GM23338 (cell line): Measurements from ENCODE around the gene USP15.

Experiments
- EZH2 ChIP-seq: fragments of 200-600 bp; sonication (generic); IDR thresholded peaks from one replicate; pipeline ENCODE4 v1.8.0; 2017; ENCODE audit warnings: antibody characterized with exemption, mild to moderate bottlenecking, low read depth; ENCODE audit not compliant: unreplicated experiment
- EZH2phosphoT487 ChIP-seq: fragments of 200-600 bp; sonication (generic); IDR thresholded peaks from one replicate; pipeline ENCODE4 v1.8.1; 2018; ENCODE audit warnings: antibody characterized with exemption; ENCODE audit not compliant: unreplicated experiment
- POLR2AphosphoS5 ChIP-seq: IDR thresholded peaks from 2 replicates; pipeline ENCODE4 v1.6.1; 2016; ENCODE audit warnings: antibody characterized with exemption, low read depth
- STAT1 ChIP-seq: IDR thresholded peaks from one replicate; pipeline ENCODE4 v1.6.1; 2016; ENCODE audit warnings: antibody characterized with exemption; ENCODE audit not compliant: unreplicated experiment
- ZNF114 ChIP-seq: fragments of 250-450 bp; sonication (Bioruptor Pico); IDR thresholded peaks from 2 replicates; pipeline ENCODE4 v1.5.0; 2020; ENCODE audit warnings: mild to moderate bottlenecking, moderate library complexity
- ZNF331 ChIP-seq: fragments of 250-450 bp; sonication (Bioruptor Pico); IDR thresholded peaks from 2 replicates; pipeline ENCODE4 v1.5.0; 2020; ENCODE audit warnings: low read depth, mild to moderate bottlenecking, moderate library complexity
- TF ChIP-seq, protein P1 (sequence below), 2 experiments: fragments of 200-600 bp in 1 of 2; sonication (generic) in 1 of 2; conservative IDR thresholded peaks; 2 replicates each; pipeline versions ENCODE4 v1.5.1 to v1.6.1; 2016 to 2017; ENCODE audit warnings: antibody characterized with exemption in 2 of 2, low read depth in 2 of 2, mild to moderate bottlenecking in 2 of 2, moderate library complexity in 1 of 2
- TF ChIP-seq, protein P2 (sequence below): IDR thresholded peaks from one replicate; pipeline ENCODE4 v1.6.1; 2018; ENCODE audit warnings: antibody characterized with exemption; ENCODE audit not compliant: unreplicated experiment

DNA sequence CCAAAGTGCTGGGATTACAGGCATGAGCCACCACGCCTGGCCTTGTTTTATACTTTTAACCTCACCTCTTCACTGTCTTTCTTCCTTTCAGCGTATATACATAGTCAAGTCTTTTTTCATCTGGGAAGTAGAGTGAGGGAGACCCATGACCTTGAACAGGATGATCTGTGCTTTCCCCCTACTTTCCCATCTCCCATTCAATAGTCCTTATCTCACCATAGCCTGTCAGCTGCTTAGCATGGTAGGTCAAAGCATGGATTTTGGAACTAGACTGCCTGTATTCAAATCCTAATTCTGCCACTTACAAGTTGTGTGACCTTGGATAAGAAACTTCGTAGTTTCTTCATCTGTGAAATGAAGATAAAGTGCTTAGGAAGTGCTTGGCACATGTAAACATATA is 110.0 kb downstream of the USP15 start:
- TF ChIP-seq EZH2 (no peak), POLR2AphosphoS5 (no peak), ZNF114 (CRISPR knock-in tag) (no peak), EZH2phosphoT487 (no peak), ZNF331 (CRISPR knock-in tag) (no peak), STAT1 (no peak)
- TF ChIP-seq, protein P1, sequence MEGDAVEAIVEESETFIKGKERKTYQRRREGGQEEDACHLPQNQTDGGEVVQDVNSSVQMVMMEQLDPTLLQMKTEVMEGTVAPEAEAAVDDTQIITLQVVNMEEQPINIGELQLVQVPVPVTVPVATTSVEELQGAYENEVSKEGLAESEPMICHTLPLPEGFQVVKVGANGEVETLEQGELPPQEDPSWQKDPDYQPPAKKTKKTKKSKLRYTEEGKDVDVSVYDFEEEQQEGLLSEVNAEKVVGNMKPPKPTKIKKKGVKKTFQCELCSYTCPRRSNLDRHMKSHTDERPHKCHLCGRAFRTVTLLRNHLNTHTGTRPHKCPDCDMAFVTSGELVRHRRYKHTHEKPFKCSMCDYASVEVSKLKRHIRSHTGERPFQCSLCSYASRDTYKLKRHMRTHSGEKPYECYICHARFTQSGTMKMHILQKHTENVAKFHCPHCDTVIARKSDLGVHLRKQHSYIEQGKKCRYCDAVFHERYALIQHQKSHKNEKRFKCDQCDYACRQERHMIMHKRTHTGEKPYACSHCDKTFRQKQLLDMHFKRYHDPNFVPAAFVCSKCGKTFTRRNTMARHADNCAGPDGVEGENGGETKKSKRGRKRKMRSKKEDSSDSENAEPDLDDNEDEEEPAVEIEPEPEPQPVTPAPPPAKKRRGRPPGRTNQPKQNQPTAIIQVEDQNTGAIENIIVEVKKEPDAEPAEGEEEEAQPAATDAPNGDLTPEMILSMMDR (conservative IDR thresholded peaks at IDR 0.05; ENCODE audit: low read depth in 2 of 2) = no peak
- TF ChIP-seq, protein P2, sequence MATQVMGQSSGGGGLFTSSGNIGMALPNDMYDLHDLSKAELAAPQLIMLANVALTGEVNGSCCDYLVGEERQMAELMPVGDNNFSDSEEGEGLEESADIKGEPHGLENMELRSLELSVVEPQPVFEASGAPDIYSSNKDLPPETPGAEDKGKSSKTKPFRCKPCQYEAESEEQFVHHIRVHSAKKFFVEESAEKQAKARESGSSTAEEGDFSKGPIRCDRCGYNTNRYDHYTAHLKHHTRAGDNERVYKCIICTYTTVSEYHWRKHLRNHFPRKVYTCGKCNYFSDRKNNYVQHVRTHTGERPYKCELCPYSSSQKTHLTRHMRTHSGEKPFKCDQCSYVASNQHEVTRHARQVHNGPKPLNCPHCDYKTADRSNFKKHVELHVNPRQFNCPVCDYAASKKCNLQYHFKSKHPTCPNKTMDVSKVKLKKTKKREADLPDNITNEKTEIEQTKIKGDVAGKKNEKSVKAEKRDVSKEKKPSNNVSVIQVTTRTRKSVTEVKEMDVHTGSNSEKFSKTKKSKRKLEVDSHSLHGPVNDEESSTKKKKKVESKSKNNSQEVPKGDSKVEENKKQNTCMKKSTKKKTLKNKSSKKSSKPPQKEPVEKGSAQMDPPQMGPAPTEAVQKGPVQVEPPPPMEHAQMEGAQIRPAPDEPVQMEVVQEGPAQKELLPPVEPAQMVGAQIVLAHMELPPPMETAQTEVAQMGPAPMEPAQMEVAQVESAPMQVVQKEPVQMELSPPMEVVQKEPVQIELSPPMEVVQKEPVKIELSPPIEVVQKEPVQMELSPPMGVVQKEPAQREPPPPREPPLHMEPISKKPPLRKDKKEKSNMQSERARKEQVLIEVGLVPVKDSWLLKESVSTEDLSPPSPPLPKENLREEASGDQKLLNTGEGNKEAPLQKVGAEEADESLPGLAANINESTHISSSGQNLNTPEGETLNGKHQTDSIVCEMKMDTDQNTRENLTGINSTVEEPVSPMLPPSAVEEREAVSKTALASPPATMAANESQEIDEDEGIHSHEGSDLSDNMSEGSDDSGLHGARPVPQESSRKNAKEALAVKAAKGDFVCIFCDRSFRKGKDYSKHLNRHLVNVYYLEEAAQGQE = no peak
